Smooth muscle cell (in vitro differentiated cells): ENCODE data around the gene GLIPR1L2. TPM values are rescaled to one million over a fixed set of nuclear protein-coding genes. Genes with fewer than 3 reads are reported as not detected.

Experiments used
- DNase-seq: peaks from one replicate; lab custom pipeline; 2025; ENCODE audit not compliant: unreplicated experiment; lab: John Stamatoyannopoulos, UW
- H2AFZ ChIP-seq: fragments of 200-600 bp; sonication (generic); 2 replicates; pipeline ENCODE4 v1.6.0; 2016; ENCODE audit warnings: antibody characterized with exemption, low read depth, mild to moderate bottlenecking
- H3F3A ChIP-seq: fragments of 200-600 bp; sonication (generic); 2 replicates; pipeline ENCODE4 v1.6.0; 2017; ENCODE audit warnings: antibody characterized with exemption, low read depth
- H3K27ac ChIP-seq: fragments of 200-600 bp; sonication (generic); 2 replicates; pipeline ENCODE4 v1.5.1; 2016; ENCODE audit warnings: low read depth, mild to moderate bottlenecking
- H3K27me3 ChIP-seq: fragments of 200-600 bp; sonication (generic); 2 replicates; pipeline ENCODE4 v1.6.1; 2016; ENCODE audit warnings: low read depth, mild to moderate bottlenecking
- H3K36me3 ChIP-seq: fragments of 200-600 bp; sonication (generic); 2 replicates; pipeline ENCODE4 v1.5.1; 2016; ENCODE audit warnings: low read depth
- H3K4me1 ChIP-seq: fragments of 200-600 bp; sonication (generic); 2 replicates; pipeline ENCODE4 v1.5.1; 2016; ENCODE audit warnings: low read depth
- H3K4me2 ChIP-seq: fragments of 200-600 bp; sonication (generic); 2 replicates; pipeline ENCODE4 v1.6.0; 2016; ENCODE audit warnings: mild to moderate bottlenecking
- H3K4me3 ChIP-seq: fragments of 200-600 bp; sonication (generic); 2 replicates; pipeline ENCODE4 v1.5.1; 2016; ENCODE audit warnings: mild to moderate bottlenecking
- H3K79me2 ChIP-seq: fragments of 200-600 bp; sonication (generic); 2 replicates; pipeline ENCODE4 v1.6.0; 2016; ENCODE audit warnings: low read depth, mild to moderate bottlenecking
- H3K9ac ChIP-seq: fragments of 200-600 bp; sonication (generic); 2 replicates; pipeline ENCODE4 v1.6.0; 2016; ENCODE audit warnings: low read depth
- H3K9me3 ChIP-seq: fragments of 200-600 bp; sonication (generic); replicated peaks from 2 replicates; pipeline ENCODE4 v1.5.1; 2016; ENCODE audit warnings: low read depth
- H4K20me1 ChIP-seq: fragments of 200-600 bp; sonication (generic); 2 replicates; pipeline ENCODE4 v1.6.0; 2016; ENCODE audit warnings: low read depth
- WGBS: methylation state at CpG from one replicate; pipeline ENCODE4 v1.1.7; 2016; ENCODE audit warnings: low lambda C conversion rate; 5-methylcytosine and 5-hydroxymethylcytosine counted together
- polyA plus RNA-seq: library from polyadenylated mRNA; unstranded; fragments of >200 nt; fragmentation: Nextera tagmentation; extraction: Ambion mirVana; gene quantifications from 2 replicates; pipeline ENCODE4 v1.2.1, GENCODE V29; 2016
- total RNA-seq: library from RNA; depleted of rRNA; stranded (reverse); fragments of >200 nt; gene quantifications from 2 replicates; pipeline ENCODE4 v1.2.3, GENCODE V29; 2014
- TF ChIP-seq, protein P1 (sequence below): fragments of 200-600 bp; sonication (generic); IDR thresholded peaks from 2 replicates; pipeline ENCODE4 v1.5.1; 2017; ENCODE audit warnings: borderline replicate concordance, mild to moderate bottlenecking, antibody characterized with exemption; ENCODE audit not compliant: insufficient read depth, poor library complexity, severe bottlenecking

GLIPR1L2 gene
- total and polyA plus RNA-seq, 2 experiments from 2014 or later: 2.5 TPM; not detected in 1

DNA sequence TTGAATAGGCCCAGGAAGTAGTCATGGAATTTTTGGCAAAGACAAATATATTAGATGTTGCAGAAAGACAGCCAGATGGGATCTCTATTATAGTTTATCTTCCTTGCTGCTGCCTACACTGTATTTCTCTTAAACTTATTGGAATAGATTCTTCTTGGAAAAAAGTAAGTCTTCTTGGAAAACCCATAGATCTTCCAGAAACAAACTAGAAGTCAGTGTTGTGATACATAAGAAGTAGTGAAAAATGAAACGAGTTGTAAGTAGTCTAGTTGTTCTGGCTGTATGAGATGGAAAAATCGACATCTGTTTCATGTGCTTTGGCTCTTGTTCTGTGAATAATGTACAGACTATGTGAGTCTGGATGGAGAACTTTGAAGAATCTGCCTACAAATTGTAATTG is 29.0 kb downstream of the GLIPR1L2 start:
- no peak overlapping the region for H2AFZ ChIP-seq
- H3F3A ChIP-seq: no peaks in the 10 kb centered on the region
- H3K36me3 ChIP-seq: no peaks in the 10 kb centered on the region
- no peaks in the 10 kb centered on the region for H3K27me3 ChIP-seq
- no peak overlapping the region for H3K9ac ChIP-seq
- H4K20me1 ChIP-seq: no peaks in the 10 kb centered on the region
- no peak overlapping the region for H3K27ac ChIP-seq
- TF ChIP-seq, protein P1, sequence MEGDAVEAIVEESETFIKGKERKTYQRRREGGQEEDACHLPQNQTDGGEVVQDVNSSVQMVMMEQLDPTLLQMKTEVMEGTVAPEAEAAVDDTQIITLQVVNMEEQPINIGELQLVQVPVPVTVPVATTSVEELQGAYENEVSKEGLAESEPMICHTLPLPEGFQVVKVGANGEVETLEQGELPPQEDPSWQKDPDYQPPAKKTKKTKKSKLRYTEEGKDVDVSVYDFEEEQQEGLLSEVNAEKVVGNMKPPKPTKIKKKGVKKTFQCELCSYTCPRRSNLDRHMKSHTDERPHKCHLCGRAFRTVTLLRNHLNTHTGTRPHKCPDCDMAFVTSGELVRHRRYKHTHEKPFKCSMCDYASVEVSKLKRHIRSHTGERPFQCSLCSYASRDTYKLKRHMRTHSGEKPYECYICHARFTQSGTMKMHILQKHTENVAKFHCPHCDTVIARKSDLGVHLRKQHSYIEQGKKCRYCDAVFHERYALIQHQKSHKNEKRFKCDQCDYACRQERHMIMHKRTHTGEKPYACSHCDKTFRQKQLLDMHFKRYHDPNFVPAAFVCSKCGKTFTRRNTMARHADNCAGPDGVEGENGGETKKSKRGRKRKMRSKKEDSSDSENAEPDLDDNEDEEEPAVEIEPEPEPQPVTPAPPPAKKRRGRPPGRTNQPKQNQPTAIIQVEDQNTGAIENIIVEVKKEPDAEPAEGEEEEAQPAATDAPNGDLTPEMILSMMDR: no peak
- H3K4me2 ChIP-seq: no peak overlapping the region
- no peaks in the 10 kb centered on the region for H3K79me2 ChIP-seq
- no peaks in the 10 kb centered on the region for H3K4me1 ChIP-seq
- DNase-seq: no peak
- no peaks in the 10 kb centered on the region for H3K9me3 ChIP-seq
- 92% methylated on average over 2 of the region's 2 CpGs for WGBS
- H3K4me3 ChIP-seq: no peak overlapping the region

DNA sequence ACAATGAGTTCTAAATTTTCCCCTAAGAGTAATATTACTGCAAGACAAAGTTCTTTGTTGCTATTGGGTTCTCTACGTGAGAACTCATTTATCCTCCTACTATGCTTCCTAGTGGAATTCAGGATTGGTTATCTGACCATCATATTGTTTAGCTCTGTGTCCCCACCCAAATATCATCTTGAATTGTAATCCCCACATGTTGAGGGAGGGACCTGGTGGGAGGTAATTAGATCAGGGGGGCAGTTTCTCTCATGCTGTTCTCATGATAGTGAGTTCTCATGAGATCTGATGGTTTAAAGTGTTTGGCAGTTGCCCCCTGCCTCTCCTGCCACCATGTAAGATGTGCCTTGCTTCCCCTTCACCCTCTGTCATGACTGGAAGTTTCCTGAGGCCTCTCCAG is 36.6 kb downstream of the GLIPR1L2 start:
- Histone ChIP-seq H3K4me1 (no peaks in the 10 kb centered on the region), H3K27ac (no peak overlapping the region), H2AFZ (no peak overlapping the region), H3K36me3 (no peaks in the 10 kb centered on the region), H3K9ac (no peak overlapping the region), H3F3A (no peaks in the 10 kb centered on the region), H3K9me3 (no peaks in the 10 kb centered on the region), H3K79me2 (no peaks in the 10 kb centered on the region), H3K27me3 (no peaks in the 10 kb centered on the region), H3K4me3 (no peak overlapping the region), H4K20me1 (no peaks in the 10 kb centered on the region), H3K4me2 (no peak overlapping the region)
- 0% methylated on average over 1 of the region's 1 CpG for WGBS
- TF ChIP-seq, protein P1: no peak
- DNase-seq: no peak

DNA sequence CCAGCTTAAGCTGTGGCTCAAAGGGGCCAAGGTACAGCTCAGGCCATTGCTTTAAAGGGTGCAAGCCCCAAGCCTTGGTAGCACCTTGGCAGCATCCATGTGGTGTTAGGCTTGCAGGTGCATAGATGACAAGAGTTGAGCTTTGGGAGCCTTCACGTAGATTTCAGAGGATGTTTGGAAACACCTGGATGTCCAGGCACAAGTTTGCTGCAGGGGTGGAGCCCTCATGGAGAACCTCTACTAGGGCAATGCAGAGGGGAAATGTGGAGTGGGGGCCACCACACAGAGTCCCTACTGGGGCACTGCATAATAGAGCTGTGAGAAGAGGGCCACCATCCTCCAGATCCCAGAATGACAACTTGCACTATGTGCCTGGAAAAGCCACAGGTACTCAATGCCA is 37.9 kb downstream of the GLIPR1L2 start:
- Histone ChIP-seq H3F3A (no peaks in the 10 kb centered on the region), H3K4me3 (no peak overlapping the region), H4K20me1 (no peaks in the 10 kb centered on the region), H2AFZ (no peak overlapping the region), H3K27me3 (no peaks in the 10 kb centered on the region), H3K4me2 (no peak overlapping the region), H3K9me3 (no peaks in the 10 kb centered on the region), H3K27ac (no peak overlapping the region), H3K36me3 (no peaks in the 10 kb centered on the region), H3K9ac (no peak overlapping the region), H3K79me2 (no peaks in the 10 kb centered on the region), H3K4me1 (no peaks in the 10 kb centered on the region)
- TF ChIP-seq, protein P1: no peak
- DNase-seq: no peak
- 78% methylated on average over 1 of the region's 1 CpG for WGBS

DNA sequence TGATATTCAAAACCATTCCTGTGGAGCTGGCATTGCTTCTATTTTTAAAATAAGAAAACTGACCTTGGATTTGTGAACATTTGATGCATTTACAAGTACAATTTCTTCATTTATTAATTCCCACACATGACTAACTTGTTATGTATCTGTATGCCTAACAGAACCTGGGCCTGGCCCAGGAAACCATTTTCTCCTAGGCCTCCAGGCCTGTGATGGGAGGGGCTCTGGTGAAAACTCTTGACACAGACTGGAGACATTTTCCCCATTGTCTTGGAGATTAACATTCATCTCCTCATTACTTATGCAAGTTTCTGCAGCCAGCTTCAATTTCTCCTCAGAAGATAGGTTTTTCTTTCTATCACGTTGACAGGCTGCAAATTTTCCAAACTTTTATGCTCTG is 42.0 kb downstream of the GLIPR1L2 start:
- TF ChIP-seq, protein P1: no peak
- WGBS: 87% methylated on average over 1 of the region's 1 CpG
- H3K4me1 ChIP-seq: no peaks in the 10 kb centered on the region
- no peaks in the 10 kb centered on the region for H3K79me2 ChIP-seq
- peaks cover 6% of the 10 kb centered on the region for H3K9me3 ChIP-seq
- H3K9ac ChIP-seq: no peak overlapping the region
- H3F3A ChIP-seq: no peaks in the 10 kb centered on the region
- no peaks in the 10 kb centered on the region for H4K20me1 ChIP-seq
- no peak for DNase-seq
- no peaks in the 10 kb centered on the region for H3K27me3 ChIP-seq
- no peak overlapping the region for H3K27ac ChIP-seq
- no peak overlapping the region for H3K4me3 ChIP-seq
- H3K4me2 ChIP-seq: no peak overlapping the region
- no peaks in the 10 kb centered on the region for H3K36me3 ChIP-seq
- no peak overlapping the region for H2AFZ ChIP-seq
